ENCODE data around the gene ST7. TPM values are rescaled to one million over a fixed set of nuclear protein-coding genes. Genes with fewer than 3 reads are reported as not detected.

ST7 gene
- total and polyA plus RNA-seq, 9 donors, result 11.6 to 20.7 (median 15.0) TPM

DNA sequence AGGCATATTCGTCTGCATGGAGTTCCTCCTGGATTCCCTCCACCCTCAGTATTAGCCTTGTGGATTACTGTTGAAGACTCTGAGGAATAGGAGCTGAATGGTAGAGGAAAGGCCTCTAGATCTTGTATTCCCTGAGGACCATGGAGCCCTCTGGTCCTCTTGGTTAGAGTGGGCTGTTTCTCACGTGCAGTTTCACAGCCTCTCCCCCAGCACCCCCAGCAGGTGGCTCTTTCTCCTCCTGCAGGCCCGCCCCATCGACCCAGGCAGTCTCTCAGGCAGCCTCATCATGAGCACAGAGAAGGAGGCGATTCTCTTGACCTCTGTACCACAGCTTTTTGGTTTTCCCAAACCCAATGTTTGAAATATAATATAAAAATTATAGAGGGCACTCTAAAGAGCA is 267.5 kb downstream of the ST7 start:
- Histone ChIP-seq H3K4me1 (ENCODE audit: control insufficient read depth, insufficient read depth, low read length) (no peaks in the 10 kb centered on the region), H3K9me3 (replicated peaks; ENCODE audit: control insufficient read depth, low read depth, low read length) (no peaks in the 10 kb centered on the region), H3K27me3 (ENCODE audit: control insufficient read depth, insufficient read depth, low read length) (no peaks in the 10 kb centered on the region), H3K36me3 (ENCODE audit: control insufficient read depth, insufficient read depth, low read length) (peaks cover 26% of the 10 kb centered on the region), H3K27ac (ENCODE audit: low read length) (no peak overlapping the region), H3K4me3 (ENCODE audit: low read length) (no peak overlapping the region)
- DNase-seq, result no peak
- 50% methylated on average over 1 of the region's 5 CpGs for WGBS (ENCODE audit: insufficient coverage)

DNA sequence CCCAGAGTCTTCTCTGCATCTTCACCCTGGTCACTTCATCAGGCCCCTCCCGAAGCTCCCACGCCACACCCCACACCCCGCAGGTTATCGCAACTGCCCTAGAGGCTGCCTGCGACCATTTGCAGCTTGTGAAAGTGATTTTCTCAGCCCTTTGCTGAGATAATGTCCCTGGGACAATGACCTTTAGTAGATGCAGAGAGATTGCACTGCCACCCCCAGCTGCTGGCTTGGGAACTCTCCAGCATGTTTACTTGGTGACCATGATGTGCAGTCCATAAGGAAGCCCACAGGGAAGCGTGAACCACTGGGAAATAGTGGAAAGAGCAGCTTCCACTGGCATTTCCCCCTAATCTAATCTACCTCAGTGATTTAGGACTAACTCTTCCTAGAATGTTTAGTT is 272.2 kb downstream of the ST7 start:
- no peaks in the 10 kb centered on the region for H3K9me3 ChIP-seq (replicated peaks; ENCODE audit: control insufficient read depth, low read depth, low read length)
- H3K36me3 ChIP-seq (ENCODE audit: control insufficient read depth, insufficient read depth, low read length), result peaks cover 15% of the 10 kb centered on the region
- H3K4me1 ChIP-seq (ENCODE audit: control insufficient read depth, insufficient read depth, low read length), result peaks cover 17% of the 10 kb centered on the region
- H3K27me3 ChIP-seq (ENCODE audit: control insufficient read depth, insufficient read depth, low read length), result no peaks in the 10 kb centered on the region
- no peak for DNase-seq
- WGBS (ENCODE audit: insufficient coverage), result 100% methylated on average over 2 of the region's 6 CpGs
- no peak overlapping the region for H3K4me3 ChIP-seq (ENCODE audit: low read length)
- no peak overlapping the region for H3K27ac ChIP-seq (ENCODE audit: low read length)

DNA sequence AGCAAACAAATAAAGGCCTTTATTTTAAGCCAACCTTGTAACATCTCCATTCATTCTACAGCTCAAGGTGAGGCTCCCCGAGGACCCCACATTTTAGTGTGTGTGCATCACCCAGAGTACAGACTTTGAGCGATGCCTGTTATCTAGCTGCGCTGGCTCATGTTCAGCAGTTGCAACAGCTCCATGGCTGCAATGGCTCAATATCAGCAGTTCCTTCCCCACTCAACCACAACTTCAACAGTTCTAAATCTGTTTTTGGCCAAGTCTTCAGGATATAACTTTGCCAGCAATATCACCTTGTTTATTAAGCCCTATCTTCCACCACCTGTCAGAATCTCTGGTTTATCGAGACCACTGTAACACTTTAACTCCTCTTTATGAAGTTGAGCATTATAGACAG is 273.8 kb downstream of the ST7 start:
- no peak for DNase-seq
- 97% methylated on average over 3 of the region's 4 CpGs for WGBS (ENCODE audit: insufficient coverage)

DNA sequence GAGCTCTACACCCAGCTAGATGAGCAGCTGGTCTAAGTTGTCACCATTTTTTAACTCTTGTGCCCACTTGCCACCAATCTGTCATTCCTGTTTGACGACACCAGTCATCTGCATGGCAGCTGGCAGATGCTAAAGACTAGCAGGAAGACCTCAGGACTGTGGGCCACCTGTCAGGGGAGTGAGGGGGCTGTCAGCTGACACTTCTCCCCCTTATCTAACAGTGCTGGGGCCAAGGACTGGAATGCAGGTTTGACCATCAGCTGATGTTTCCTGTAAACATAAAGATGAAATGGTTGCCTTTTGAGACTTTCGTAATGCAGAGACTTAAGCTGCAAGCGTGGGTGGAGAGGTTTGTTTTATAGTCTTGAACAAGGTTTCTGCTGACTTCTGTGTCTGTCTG is 276.0 kb downstream of the ST7 start:
- Histone ChIP-seq H3K9me3 (replicated peaks; ENCODE audit: control insufficient read depth, low read depth, low read length) (no peaks in the 10 kb centered on the region), H3K36me3 (ENCODE audit: control insufficient read depth, insufficient read depth, low read length) (no peaks in the 10 kb centered on the region), H3K27ac (ENCODE audit: low read length) (peak overlapping the region; percentile 36), H3K4me1 (ENCODE audit: control insufficient read depth, insufficient read depth, low read length) (peaks cover 17% of the 10 kb centered on the region), H3K4me3 (ENCODE audit: low read length) (no peak overlapping the region), H3K27me3 (ENCODE audit: control insufficient read depth, insufficient read depth, low read length) (no peaks in the 10 kb centered on the region)
- 100% methylated on average over 1 of the region's 3 CpGs for WGBS (ENCODE audit: insufficient coverage)
- DNase-seq, result peak; percentile 85

More for the DNA sequence above, 273.8 kb downstream of the ST7 start:
- Histone ChIP-seq H3K4me3 (ENCODE audit: low read length) (no peak overlapping the region), H3K4me1 (ENCODE audit: control insufficient read depth, insufficient read depth, low read length) (peaks cover 17% of the 10 kb centered on the region), H3K36me3 (ENCODE audit: control insufficient read depth, insufficient read depth, low read length) (peaks cover 10% of the 10 kb centered on the region), H3K27ac (ENCODE audit: low read length) (no peak overlapping the region), H3K27me3 (ENCODE audit: control insufficient read depth, insufficient read depth, low read length) (no peaks in the 10 kb centered on the region), H3K9me3 (replicated peaks; ENCODE audit: control insufficient read depth, low read depth, low read length) (no peaks in the 10 kb centered on the region)

DNA sequence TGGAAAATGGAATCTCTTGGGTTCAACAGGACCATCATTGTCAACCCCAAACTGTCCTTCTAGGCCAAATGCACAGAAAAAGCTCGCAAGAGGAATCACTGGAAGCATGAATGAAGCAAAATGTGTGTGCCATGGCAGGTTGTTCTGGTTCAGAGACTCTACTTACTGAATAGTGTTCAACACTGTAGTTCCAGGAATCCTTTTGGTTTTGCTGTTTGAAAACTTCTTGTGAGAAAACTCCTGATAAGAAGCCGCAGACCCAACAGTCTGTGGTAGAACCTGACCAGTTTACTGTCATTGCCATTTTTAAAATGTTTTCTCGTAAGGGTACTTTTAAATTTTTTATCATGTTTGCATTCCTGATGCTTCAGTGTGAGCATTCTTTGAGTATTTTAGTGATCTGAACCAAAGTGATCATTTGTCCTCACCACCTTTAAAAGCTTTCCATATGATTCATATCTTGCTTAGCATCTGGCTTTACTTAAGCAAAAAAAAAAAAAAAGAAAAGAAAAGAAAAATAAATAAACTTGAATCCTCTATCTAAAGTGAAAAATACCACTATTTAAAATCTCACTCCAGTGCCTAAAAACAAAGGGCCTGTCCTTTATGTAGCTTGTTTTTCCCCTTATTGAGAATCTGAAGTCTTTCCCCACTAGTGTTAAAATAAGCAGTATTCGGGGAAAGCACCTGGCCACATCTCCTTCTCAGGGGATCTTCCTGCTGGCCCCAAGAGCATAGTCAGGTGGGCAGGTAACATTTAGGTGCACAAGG is 277.2 kb downstream of the ST7 start:
- no peak for DNase-seq
- H3K36me3 ChIP-seq (ENCODE audit: control insufficient read depth, insufficient read depth, low read length), result no peaks in the 10 kb centered on the region
- H3K4me3 ChIP-seq (ENCODE audit: low read length), result no peak overlapping the region
- H3K4me1 ChIP-seq (ENCODE audit: control insufficient read depth, insufficient read depth, low read length), result peaks cover 17% of the 10 kb centered on the region
- H3K9me3 ChIP-seq (replicated peaks; ENCODE audit: control insufficient read depth, low read depth, low read length), result peaks cover 3% of the 10 kb centered on the region
- 86% methylated on average over 1 of the region's 4 CpGs for WGBS (ENCODE audit: insufficient coverage)
- H3K27me3 ChIP-seq (ENCODE audit: control insufficient read depth, insufficient read depth, low read length), result no peaks in the 10 kb centered on the region
- H3K27ac ChIP-seq (ENCODE audit: low read length), result no peak overlapping the region

DNA sequence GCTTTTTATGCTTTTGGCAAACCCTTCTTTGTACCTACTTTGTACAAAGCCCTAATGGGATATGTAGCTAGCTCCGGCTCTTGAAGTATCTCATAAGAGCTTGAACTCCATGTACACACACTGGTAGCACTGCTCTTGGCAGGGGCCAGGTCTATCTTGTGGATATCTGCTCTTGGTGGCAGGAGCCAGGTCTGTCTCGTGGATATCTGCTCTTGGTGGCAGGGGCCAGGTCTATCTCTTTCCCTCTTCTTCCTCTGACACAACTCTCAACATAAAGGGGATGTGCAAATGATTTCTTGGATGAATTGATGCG is 277.7 kb downstream of the ST7 start:
- no peak for DNase-seq
- Histone ChIP-seq H3K36me3 (ENCODE audit: control insufficient read depth, insufficient read depth, low read length) (no peaks in the 10 kb centered on the region), H3K27me3 (ENCODE audit: control insufficient read depth, insufficient read depth, low read length) (no peaks in the 10 kb centered on the region), H3K27ac (ENCODE audit: low read length) (no peak overlapping the region), H3K4me1 (ENCODE audit: control insufficient read depth, insufficient read depth, low read length) (peaks cover 17% of the 10 kb centered on the region), H3K4me3 (ENCODE audit: low read length) (no peak overlapping the region), H3K9me3 (replicated peaks; ENCODE audit: control insufficient read depth, low read depth, low read length) (peaks cover 5% of the 10 kb centered on the region)
- WGBS (ENCODE audit: insufficient coverage), result no CpG with 5 or more reads among the region's 3 CpGs

DNA sequence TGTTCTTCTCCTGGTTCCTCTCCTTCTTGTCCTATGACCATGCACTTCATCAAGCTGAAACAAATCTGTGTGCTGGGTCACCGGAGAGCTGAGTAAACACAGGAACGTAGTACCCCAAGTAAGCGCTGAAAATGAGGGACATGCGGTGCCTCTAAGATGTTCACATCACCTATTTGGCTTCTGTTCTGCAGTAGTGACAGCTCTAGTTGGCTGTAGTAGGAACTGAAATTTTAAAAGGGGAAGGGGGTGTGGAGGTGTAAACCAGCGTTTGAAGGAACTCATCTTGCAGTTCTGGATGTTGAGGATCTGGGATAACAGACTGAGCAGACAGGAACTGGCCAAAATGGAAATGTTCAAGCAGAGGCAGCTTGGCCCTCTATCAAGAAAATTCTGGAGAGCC is 284.3 kb downstream of the ST7 start:
- Histone ChIP-seq H3K9me3 (replicated peaks; ENCODE audit: control insufficient read depth, low read depth, low read length) (peaks cover 5% of the 10 kb centered on the region), H3K27ac (ENCODE audit: low read length) (no peak overlapping the region), H3K4me1 (ENCODE audit: control insufficient read depth, insufficient read depth, low read length) (no peaks in the 10 kb centered on the region), H3K27me3 (ENCODE audit: control insufficient read depth, insufficient read depth, low read length) (no peaks in the 10 kb centered on the region), H3K4me3 (ENCODE audit: low read length) (no peak overlapping the region), H3K36me3 (ENCODE audit: control insufficient read depth, insufficient read depth, low read length) (no peaks in the 10 kb centered on the region)
- 83% methylated on average over 5 of the region's 5 CpGs for WGBS (ENCODE audit: insufficient coverage)
- DNase-seq, result no peak

DNA sequence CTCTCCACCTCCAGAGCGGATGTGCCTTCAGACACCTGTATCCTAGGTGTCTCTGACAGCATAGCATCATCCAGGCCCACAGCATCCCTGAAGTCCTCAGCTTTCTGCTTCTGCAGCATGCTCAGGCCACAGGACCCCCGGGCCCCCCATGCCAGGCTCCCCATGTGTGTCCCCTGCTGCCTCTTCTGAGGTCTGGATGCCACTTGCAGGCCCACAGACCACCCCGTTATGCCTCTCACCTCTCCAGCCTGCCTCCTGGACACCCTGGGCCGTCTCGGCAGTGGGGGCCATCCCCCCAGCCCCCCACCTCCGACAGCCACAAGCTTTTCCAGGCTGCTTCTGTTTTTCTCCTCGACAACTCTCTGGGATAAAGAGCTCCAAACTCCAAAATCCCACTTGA is 285.2 kb downstream of the ST7 start:
- Histone ChIP-seq H3K9me3 (replicated peaks; ENCODE audit: control insufficient read depth, low read depth, low read length) (peaks cover 5% of the 10 kb centered on the region), H3K27me3 (ENCODE audit: control insufficient read depth, insufficient read depth, low read length) (no peaks in the 10 kb centered on the region), H3K4me1 (ENCODE audit: control insufficient read depth, insufficient read depth, low read length) (no peaks in the 10 kb centered on the region), H3K4me3 (ENCODE audit: low read length) (no peak overlapping the region), H3K36me3 (ENCODE audit: control insufficient read depth, insufficient read depth, low read length) (no peaks in the 10 kb centered on the region), H3K27ac (ENCODE audit: low read length) (no peak overlapping the region)
- DNase-seq, result no peak
- 84% methylated on average over 5 of the region's 7 CpGs for WGBS (ENCODE audit: insufficient coverage)

DNA sequence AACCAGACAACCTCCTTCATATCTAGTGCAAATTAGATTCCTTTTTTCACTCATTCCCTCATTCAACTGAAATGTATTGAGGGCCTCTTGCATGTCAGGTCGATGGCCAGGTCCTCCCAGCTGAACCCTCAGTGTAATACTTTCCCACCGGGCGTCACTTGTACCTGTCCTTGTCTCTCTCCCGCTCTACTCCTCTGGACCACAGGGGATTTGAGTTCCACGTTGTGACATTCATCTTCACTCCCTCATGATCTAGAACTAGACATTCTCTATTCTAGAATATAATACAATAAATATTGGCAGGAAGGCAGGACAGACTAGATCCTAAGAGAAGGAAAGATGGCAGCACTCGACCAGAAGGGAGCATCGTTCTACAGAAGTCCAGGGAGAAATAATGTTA is 285.6 kb downstream of the ST7 start:
- Histone ChIP-seq H3K27ac (ENCODE audit: low read length) (no peak overlapping the region), H3K4me1 (ENCODE audit: control insufficient read depth, insufficient read depth, low read length) (no peaks in the 10 kb centered on the region), H3K4me3 (ENCODE audit: low read length) (no peak overlapping the region), H3K9me3 (replicated peaks; ENCODE audit: control insufficient read depth, low read depth, low read length) (peaks cover 5% of the 10 kb centered on the region), H3K27me3 (ENCODE audit: control insufficient read depth, insufficient read depth, low read length) (no peaks in the 10 kb centered on the region), H3K36me3 (ENCODE audit: control insufficient read depth, insufficient read depth, low read length) (no peaks in the 10 kb centered on the region)
- 80% methylated on average over 4 of the region's 7 CpGs for WGBS (ENCODE audit: insufficient coverage)
- no peak for DNase-seq

DNA sequence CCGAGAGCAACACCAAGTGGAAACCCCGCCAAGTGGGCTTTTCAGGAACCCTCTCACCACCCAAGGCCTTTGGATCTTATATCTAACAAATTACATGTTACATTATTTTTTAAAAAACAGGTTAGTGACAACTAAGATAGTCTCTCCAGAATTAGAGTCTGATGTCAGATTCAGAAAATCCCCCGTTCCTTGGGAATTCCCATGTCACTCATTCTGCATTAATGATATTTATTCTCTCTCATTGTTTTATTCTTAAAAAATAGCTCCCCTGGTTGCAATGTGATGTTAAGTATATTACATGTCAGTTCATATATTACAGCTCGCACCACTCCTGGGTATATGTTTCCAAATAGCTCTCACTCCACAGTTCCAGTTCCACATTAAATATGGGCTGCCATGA is 287.8 kb downstream of the ST7 start:
- DNase-seq, result no peak
- H3K9me3 ChIP-seq (replicated peaks; ENCODE audit: control insufficient read depth, low read depth, low read length), result peaks cover 3% of the 10 kb centered on the region
- no peaks in the 10 kb centered on the region for H3K4me1 ChIP-seq (ENCODE audit: control insufficient read depth, insufficient read depth, low read length)
- no peaks in the 10 kb centered on the region for H3K36me3 ChIP-seq (ENCODE audit: control insufficient read depth, insufficient read depth, low read length)
- no peak overlapping the region for H3K27ac ChIP-seq (ENCODE audit: low read length)
- no CpG with 5 or more reads among the region's 4 CpGs for WGBS (ENCODE audit: insufficient coverage)
- H3K27me3 ChIP-seq (ENCODE audit: control insufficient read depth, insufficient read depth, low read length), result no peaks in the 10 kb centered on the region
- no peak overlapping the region for H3K4me3 ChIP-seq (ENCODE audit: low read length)

DNA sequence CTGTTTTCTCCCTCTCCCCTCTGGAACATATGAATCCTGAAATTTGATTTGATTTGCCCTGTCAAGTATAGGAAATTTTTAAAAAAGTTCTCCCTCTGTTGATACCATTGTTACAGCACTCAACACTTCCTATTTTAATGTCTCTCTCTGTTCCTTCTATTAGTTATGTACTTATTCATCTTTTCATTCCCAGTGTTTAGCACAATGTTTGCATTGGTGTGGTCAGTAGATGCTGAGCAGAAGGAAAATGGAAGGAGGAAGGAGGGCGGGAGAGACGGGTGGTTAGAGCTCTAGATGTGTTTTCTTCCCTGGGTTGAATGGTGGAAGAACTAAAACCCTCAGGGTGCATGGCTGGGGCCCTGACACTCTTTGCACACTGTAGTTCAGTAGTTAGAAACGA is 290.1 kb downstream of the ST7 start:
- H3K4me3 ChIP-seq (ENCODE audit: low read length), result no peak overlapping the region
- no peaks in the 10 kb centered on the region for H3K36me3 ChIP-seq (ENCODE audit: control insufficient read depth, insufficient read depth, low read length)
- WGBS (ENCODE audit: insufficient coverage), result 87% methylated on average over 2 of the region's 3 CpGs
- H3K4me1 ChIP-seq (ENCODE audit: control insufficient read depth, insufficient read depth, low read length), result no peaks in the 10 kb centered on the region
- no peak for DNase-seq
- H3K9me3 ChIP-seq (replicated peaks; ENCODE audit: control insufficient read depth, low read depth, low read length), result peaks cover 3% of the 10 kb centered on the region
- H3K27ac ChIP-seq (ENCODE audit: low read length), result no peak overlapping the region
- no peaks in the 10 kb centered on the region for H3K27me3 ChIP-seq (ENCODE audit: control insufficient read depth, insufficient read depth, low read length)
